Endothelial cell of umbilical vein (primary cell): ENCODE measurements around the gene UBE2H. TPM values are rescaled to one million over a fixed set of nuclear protein-coding genes. Genes with fewer than 3 reads are reported as not detected.
A peak's percentile ranks its signal among the peaks of the same experiment; 100 is the strongest.

Experiments used
- BruUV-seq: library from RNA; stranded (reverse); fragments of 400-500 nt; replicated peaks from 2 replicates; lab custom pipeline; 2021; lab: Mats Ljungman, UMichigan
- CTCF ChIA-PET: fragments of 300-600, 350-600 bp; sonication (Branson Sonifier 250); formaldehyde crosslinking; loops from one replicate; lab custom pipeline; 2021; ENCODE audit warnings: antibody characterized with exemption, inconsistent platforms; lab: Charles Lee
- POLR2A ChIA-PET: fragments of 300-600, 350-600 bp; sonication (Branson Sonifier 250); formaldehyde crosslinking; loops from one replicate; lab custom pipeline; 2021; ENCODE audit warnings: antibody characterized with exemption, inconsistent platforms; lab: Charles Lee
- DNase-seq: peaks from one replicate; pipeline ENCODE4 v3.0.0-alpha.2; 2011; ENCODE audit warnings: low read depth, low spot score
- FAIRE-seq: peaks from 2 replicates; lab custom pipeline; 2011; peaks lifted over from hg19 to GRCh38; lab: Jason Lieb, UNC
- H2AFZ ChIP-seq: 2 replicates; pipeline ENCODE4 v1.6.0; 2012; ENCODE audit warnings: low read depth, low read length, control low read depth, inconsistent platforms
- H3K27ac ChIP-seq: 2 replicates; pipeline ENCODE4 v1.5.1; 2011; ENCODE audit warnings: low read depth, mild to moderate bottlenecking, control low read depth, low read length, moderate library complexity; ENCODE audit not compliant: insufficient read depth
- H3K27me3 ChIP-seq, 2 experiments: 2 replicates each; pipeline versions ENCODE4 v1.6.0 to v1.6.1; 2011; ENCODE audit warnings: low read length in 2 of 2, mixed read lengths in 1 of 2; ENCODE audit not compliant: control insufficient read depth in 2 of 2, insufficient read depth in 2 of 2
- H3K36me3 ChIP-seq, 2 experiments: 2 replicates in 1 of 2; 3 replicates in 1 of 2; pipeline ENCODE4 v1.5.1; 2011; ENCODE audit warnings: low read length in 2 of 2, mild to moderate bottlenecking in 1 of 2, moderate library complexity in 1 of 2; ENCODE audit not compliant: control insufficient read depth in 2 of 2, insufficient read depth in 2 of 2; ENCODE audit errors: extremely low read depth in 1 of 2
- H3K4me1 ChIP-seq: 3 replicates; pipeline ENCODE4 v1.5.1; 2011; ENCODE audit warnings: mild to moderate bottlenecking, low read length; ENCODE audit not compliant: control insufficient read depth, insufficient read depth; ENCODE audit errors: extremely low read depth
- H3K4me2 ChIP-seq: 2 replicates; pipeline ENCODE4 v1.6.1; 2011; ENCODE audit warnings: low read length, control low read depth, mixed read lengths; ENCODE audit not compliant: insufficient read depth
- H3K4me3 ChIP-seq, 3 experiments: fragments of 200-600 bp in 1 of 3; sonication (generic), shearing (Covaris generic) in 1 of 3; replicated peaks in 1 of 3; 2 replicates each; pipeline ENCODE4 v1.5.1; 2011 to 2016; ENCODE audit warnings: control low read depth in 3 of 3, low read length in 3 of 3, mild to moderate bottlenecking in 2 of 3, inconsistent platforms in 1 of 3, low read depth in 1 of 3, moderate library complexity in 1 of 3; ENCODE audit not compliant: insufficient read depth in 1 of 3
- H3K79me2 ChIP-seq: 2 replicates; pipeline ENCODE4 v1.6.0; 2012; ENCODE audit warnings: low read length, inconsistent platforms; ENCODE audit not compliant: control insufficient read depth, insufficient read depth
- H3K9ac ChIP-seq: replicated peaks from 2 replicates; pipeline ENCODE3; 2011; ENCODE audit warnings: low read length, control low read depth; ENCODE audit not compliant: insufficient read depth; ENCODE audit errors: extremely low read depth
- H3K9me1 ChIP-seq: replicated peaks from 3 replicates; pipeline ENCODE4 v1.6.0; 2011; ENCODE audit warnings: mild to moderate bottlenecking, low read length; ENCODE audit not compliant: control insufficient read depth, insufficient read depth; ENCODE audit errors: extremely low read depth
- H3K9me3 ChIP-seq: replicated peaks from 2 replicates; pipeline ENCODE4 v1.5.1; 2012; ENCODE audit warnings: low read length, inconsistent platforms; ENCODE audit not compliant: control insufficient read depth, insufficient read depth
- H4K20me1 ChIP-seq: replicated peaks from 2 replicates; pipeline ENCODE3; 2011; ENCODE audit warnings: mild to moderate bottlenecking, low read length; ENCODE audit not compliant: control insufficient read depth, insufficient read depth; ENCODE audit errors: extremely low read depth
- CTCF ChIP-seq, 2 donors: IDR thresholded peaks; 1 replicate in 1 of 2; 2 replicates in 1 of 2; pipeline ENCODE4 v1.5.1; 2011; ENCODE audit warnings: low read length in 2 of 2, mild to moderate bottlenecking in 2 of 2, moderate library complexity in 2 of 2, control low read depth in 1 of 2, inconsistent platforms in 1 of 2, low read depth in 1 of 2; ENCODE audit not compliant: insufficient read depth in 1 of 2; ENCODE audit errors: extremely low read depth in 1 of 2
- EZH2 ChIP-seq: IDR thresholded peaks from 2 replicates; pipeline ENCODE4 v1.6.1; 2012; ENCODE audit warnings: borderline replicate concordance, low read depth, mild to moderate bottlenecking, moderate library complexity, low read length, inconsistent platforms; ENCODE audit not compliant: severe bottlenecking
- FOS ChIP-seq: IDR thresholded peaks from 2 replicates; pipeline ENCODE4 v1.6.1; 2011; ENCODE audit warnings: mild to moderate bottlenecking, low read length, moderate library complexity, borderline replicate concordance; ENCODE audit not compliant: insufficient read depth
- GATA2 ChIP-seq: IDR thresholded peaks from 2 replicates; pipeline ENCODE4 v1.7.0; 2011; ENCODE audit warnings: low read depth, mild to moderate bottlenecking, moderate library complexity, mixed read lengths, low read length; ENCODE audit not compliant: insufficient read length, insufficient read depth
- JUN ChIP-seq: IDR thresholded peaks from 2 replicates; pipeline ENCODE4 v1.6.1; 2011; ENCODE audit warnings: borderline replicate concordance, low read depth; ENCODE audit not compliant: insufficient read length, insufficient read depth
- MYC ChIP-seq: IDR thresholded peaks from one replicate; pipeline ENCODE4 v1.6.1; 2011; ENCODE audit warnings: mild to moderate bottlenecking, low read depth, low read length
- POLR2A ChIP-seq: IDR thresholded peaks from 2 replicates; pipeline ENCODE4 v1.6.1; 2012; ENCODE audit warnings: low read depth, mild to moderate bottlenecking, control low read depth, low read length
- POLR2AphosphoS5 ChIP-seq: IDR thresholded peaks from 2 replicates; pipeline ENCODE4 v1.6.1; 2012; ENCODE audit warnings: low read depth, mild to moderate bottlenecking, control low read depth, low read length, moderate library complexity; ENCODE audit not compliant: insufficient read depth
- dilution Hi-C: fragments of 300-500 bp; cut with MboI; formaldehyde crosslinking; loops from one replicate; pipeline ENCODE4 v1.15.0; 2019; ENCODE audit warnings: low sequenced_read_pairs; ENCODE audit not compliant: extremely low pct_ligation_motif_present
- intact Hi-C: fragments of 100-400 bp; cut with micrococcal nuclease; formaldehyde crosslinking; loops from one replicate; pipeline ENCODE4 v1.10.0; 2022
- polyA plus RNA-seq, 4 experiments: library from polyadenylated mRNA; depleted of rRNA in 3 of 4; stranded (reverse) in 3 of 4; unstranded in 1 of 4; fragments of >200 nt; gene quantifications; 2 replicates each; pipeline versions ENCODE4 v1.2.1 to v1.2.3, GENCODE V29; 2011 to 2012; ENCODE audit warnings: missing spikeins in 1 of 4
- total RNA-seq: library from RNA; stranded (reverse); gene quantifications from 2 replicates; pipeline ENCODE4 v1.2.3, GENCODE V29; 2021
- TF ChIP-seq, protein P1 (sequence below): IDR thresholded peaks from 2 replicates; pipeline ENCODE4 v1.6.1; 2011; ENCODE audit not compliant: insufficient read depth, insufficient read length

UBE2H gene
- total and polyA plus RNA-seq, 2 donors (not counting 3 experiments of a cell fraction or from before 2014, with no cell fraction given) = 51.7 to 90.1 TPM

DNA sequence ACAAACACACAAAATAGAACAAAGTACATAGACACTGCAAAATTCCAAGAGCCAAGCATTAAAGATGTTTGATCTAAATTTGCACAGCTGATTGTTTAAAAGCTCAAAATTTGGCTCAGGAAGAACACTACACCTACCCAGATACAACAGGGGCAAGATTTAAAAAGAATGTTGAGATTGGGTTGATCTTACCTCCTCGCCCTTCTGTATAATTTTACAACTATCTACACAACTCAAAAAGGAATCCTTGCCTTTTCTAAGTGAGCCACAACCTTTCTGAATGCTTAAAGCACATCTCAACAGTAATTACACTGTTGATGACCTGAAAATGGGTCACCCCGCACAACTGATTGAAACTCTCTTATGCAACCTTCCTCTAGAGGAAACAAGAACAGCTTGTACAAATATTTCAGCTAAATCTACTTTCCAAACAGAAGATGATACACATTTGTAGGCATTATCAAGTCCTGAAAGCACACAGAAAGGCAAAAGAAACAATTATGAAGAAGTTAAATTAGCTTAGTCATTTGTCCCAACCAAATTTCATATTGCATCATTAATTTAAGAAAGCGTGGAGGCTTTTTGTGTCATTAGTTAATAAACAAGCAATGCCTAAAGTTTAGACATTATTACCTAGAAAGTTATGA is 75.5 kb downstream of the UBE2H start:
- Histone ChIP-seq H3K4me3 (no peak overlapping the region), H4K20me1 (peaks cover 6% of the 10 kb centered on the region), H3K9me1 (no peaks in the 10 kb centered on the region), H3K9ac (no peak overlapping the region), H2AFZ (no peak overlapping the region), H3K27me3 (no peaks in the 10 kb centered on the region), H3K79me2 (peaks cover 7% of the 10 kb centered on the region), H3K4me1 (peaks cover 23% of the 10 kb centered on the region), H3K36me3 (peaks cover 0 to 4% of the 10 kb centered on the region in 2 experiments), H3K27ac (no peak overlapping the region), H3K4me2 (no peak overlapping the region), H3K9me3 (no peaks in the 10 kb centered on the region)
- ChIA-PET POLR2A (no interaction called here), CTCF (interaction anchor here (0.6 to 2.0 kb wide), 6 partner anchors 10 to 70 kb away, joined by 3 to 6 read pairs (median 4); no protein-coding TSS in a partner anchor)
- intact Hi-C loops (no loop called here), dilution Hi-C loops (no loop called here)
- no peak for FAIRE-seq
- TF ChIP-seq MYC (no peak), CTCF (IDR thresholded peaks at IDR 0.05; ENCODE audit: extremely low read depth in 1 of 2, insufficient read depth in 1 of 2, low read depth in 1 of 2, low read length in 2 of 2) (no peak)
- no TSS peak for BruUV-seq
- no peak for DNase-seq

DNA sequence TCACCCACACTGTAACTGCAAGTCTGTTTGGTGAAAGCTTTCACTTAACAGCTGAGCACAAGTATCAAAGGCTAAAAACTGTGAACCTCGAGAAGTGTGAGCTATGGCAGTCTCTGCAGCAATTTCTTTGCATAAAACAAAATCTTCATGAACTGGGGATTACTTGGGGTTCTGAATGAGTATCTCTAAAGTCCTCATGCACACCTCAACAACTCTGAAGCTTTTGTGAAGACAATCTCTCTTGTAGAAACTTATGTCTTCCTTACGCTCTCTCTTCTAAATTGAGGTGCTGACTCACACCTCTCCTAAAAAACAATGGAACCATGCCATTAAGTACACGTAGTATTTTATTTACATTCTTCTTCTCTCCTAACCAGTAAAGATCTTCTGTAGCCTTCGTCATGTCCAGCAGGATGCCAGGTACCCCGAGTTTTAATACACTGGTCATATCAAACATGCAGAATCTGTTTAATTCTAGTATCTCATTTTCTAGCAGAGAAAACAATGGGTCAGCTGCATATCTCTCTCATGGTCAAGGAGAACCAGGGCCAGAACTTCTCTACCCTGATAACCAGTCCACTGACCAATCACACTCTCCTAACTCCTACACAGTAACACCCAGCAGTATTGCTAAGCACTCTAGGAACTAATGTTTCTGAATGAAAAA is 76.9 kb downstream of the UBE2H start:
- Histone ChIP-seq H3K9me3 (no peaks in the 10 kb centered on the region), H3K9ac (no peak overlapping the region), H3K4me3 (peak overlapping the region in 1 of 3 experiments; percentile 27), H2AFZ (no peak overlapping the region), H3K79me2 (peaks cover 6% of the 10 kb centered on the region), H3K4me1 (peaks cover 23% of the 10 kb centered on the region), H3K27me3 (no peaks in the 10 kb centered on the region), H3K9me1 (no peaks in the 10 kb centered on the region), H3K27ac (peak overlapping the region; percentile 38), H3K4me2 (peak overlapping the region; percentile 81), H4K20me1 (peaks cover 6% of the 10 kb centered on the region), H3K36me3 (peaks cover 0 to 4% of the 10 kb centered on the region in 2 experiments)
- POLR2A ChIA-PET = no interaction called here
- TF ChIP-seq POLR2A (no peak), CTCF (IDR thresholded peaks at IDR 0.05; ENCODE audit: extremely low read depth in 1 of 2, insufficient read depth in 1 of 2, low read depth in 1 of 2, low read length in 2 of 2) (no peak), FOS (no peak), JUN (no peak), GATA2 (no peak), POLR2AphosphoS5 (no peak), MYC (no peak), EZH2 (no peak)
- TF ChIP-seq, protein P1, sequence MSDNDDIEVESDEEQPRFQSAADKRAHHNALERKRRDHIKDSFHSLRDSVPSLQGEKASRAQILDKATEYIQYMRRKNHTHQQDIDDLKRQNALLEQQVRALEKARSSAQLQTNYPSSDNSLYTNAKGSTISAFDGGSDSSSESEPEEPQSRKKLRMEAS = no peak
- intact Hi-C loops = loop anchor here (1.0 kb wide), 1 partner anchor 134 kb away; no protein-coding TSS in a partner anchor
- BruUV-seq = no TSS peak
- dilution Hi-C loops = no loop called here
- FAIRE-seq = no peak
- DNase-seq = peak; percentile 27
- CTCF ChIA-PET = interaction anchor here (0.6 to 2.1 kb wide), 3 partner anchors 10 to 21 kb away, joined by 3 to 10 read pairs (median 5); no protein-coding TSS in a partner anchor
